Ishikawa (cell line): ENCODE measurements around the gene SLC39A13.

Experiments
- CEBPB ChIP-seq: IDR thresholded peaks from 2 replicates; pipeline ENCODE4 v1.6.1; 2012
- CREB1 ChIP-seq: IDR thresholded peaks from 2 replicates; pipeline ENCODE4 v1.6.1; 2012; ENCODE audit warnings: low read depth
- EP300 ChIP-seq: IDR thresholded peaks from 2 replicates; pipeline ENCODE4 v1.6.1; 2012; ENCODE audit warnings: borderline replicate concordance
- FOXM1 ChIP-seq: IDR thresholded peaks from 2 replicates; pipeline ENCODE4 v1.6.1; 2012; ENCODE audit warnings: low read depth, borderline replicate concordance
- RAD21 ChIP-seq: IDR thresholded peaks from 2 replicates; pipeline ENCODE4 v1.6.1; 2012; ENCODE audit warnings: low read depth
- TEAD4 ChIP-seq: IDR thresholded peaks from 2 replicates; pipeline ENCODE4 v1.6.1; 2012
- TF ChIP-seq, protein P1 (sequence below): IDR thresholded peaks from 2 replicates; pipeline ENCODE4 v1.6.1; 2012; ENCODE audit warnings: low read depth, mild to moderate bottlenecking
- TF ChIP-seq, protein P2 (sequence below): IDR thresholded peaks from 2 replicates; pipeline ENCODE4 v1.6.1; 2012

DNA sequence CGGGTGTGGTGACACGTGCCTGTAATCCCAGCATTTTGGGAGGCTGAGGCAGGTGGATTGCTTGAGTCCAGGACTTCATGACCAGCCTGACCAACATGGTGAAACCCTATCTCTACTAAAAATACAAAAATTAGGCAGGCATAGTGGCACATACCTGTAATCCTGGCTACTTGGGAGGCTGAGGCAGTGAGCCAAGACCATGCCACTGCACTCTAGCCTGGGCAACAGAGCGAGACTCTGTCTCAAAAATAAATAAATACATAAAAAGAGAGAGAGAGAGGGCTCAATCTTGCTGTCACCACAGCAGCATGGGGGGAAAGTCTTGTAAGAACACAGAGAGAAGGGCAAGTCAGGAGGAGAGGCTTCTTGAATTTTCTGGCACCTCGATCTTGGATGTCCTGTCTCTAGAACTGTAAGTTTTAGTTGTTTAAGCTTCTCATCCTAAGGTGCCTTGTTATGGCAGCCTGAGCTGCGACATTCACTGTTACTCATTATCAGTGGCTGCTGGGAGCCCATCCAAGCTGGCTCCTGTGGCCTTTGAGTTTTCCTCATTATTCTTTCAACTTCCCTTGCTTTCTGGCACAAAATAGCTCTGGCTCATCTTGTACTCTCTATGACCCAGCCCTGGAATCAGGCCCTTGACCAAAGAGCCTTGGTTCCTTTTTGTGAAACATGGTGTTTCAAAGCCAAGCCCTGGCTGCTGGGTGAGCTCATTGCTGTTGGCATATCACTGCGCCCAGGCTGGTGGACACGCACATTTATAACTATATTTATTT lies 25.8 kb downstream of the SLC39A13 start:
- no peak for TF ChIP-seq CEBPB
- no peak for TF ChIP-seq RAD21
- TF ChIP-seq, protein P1, sequence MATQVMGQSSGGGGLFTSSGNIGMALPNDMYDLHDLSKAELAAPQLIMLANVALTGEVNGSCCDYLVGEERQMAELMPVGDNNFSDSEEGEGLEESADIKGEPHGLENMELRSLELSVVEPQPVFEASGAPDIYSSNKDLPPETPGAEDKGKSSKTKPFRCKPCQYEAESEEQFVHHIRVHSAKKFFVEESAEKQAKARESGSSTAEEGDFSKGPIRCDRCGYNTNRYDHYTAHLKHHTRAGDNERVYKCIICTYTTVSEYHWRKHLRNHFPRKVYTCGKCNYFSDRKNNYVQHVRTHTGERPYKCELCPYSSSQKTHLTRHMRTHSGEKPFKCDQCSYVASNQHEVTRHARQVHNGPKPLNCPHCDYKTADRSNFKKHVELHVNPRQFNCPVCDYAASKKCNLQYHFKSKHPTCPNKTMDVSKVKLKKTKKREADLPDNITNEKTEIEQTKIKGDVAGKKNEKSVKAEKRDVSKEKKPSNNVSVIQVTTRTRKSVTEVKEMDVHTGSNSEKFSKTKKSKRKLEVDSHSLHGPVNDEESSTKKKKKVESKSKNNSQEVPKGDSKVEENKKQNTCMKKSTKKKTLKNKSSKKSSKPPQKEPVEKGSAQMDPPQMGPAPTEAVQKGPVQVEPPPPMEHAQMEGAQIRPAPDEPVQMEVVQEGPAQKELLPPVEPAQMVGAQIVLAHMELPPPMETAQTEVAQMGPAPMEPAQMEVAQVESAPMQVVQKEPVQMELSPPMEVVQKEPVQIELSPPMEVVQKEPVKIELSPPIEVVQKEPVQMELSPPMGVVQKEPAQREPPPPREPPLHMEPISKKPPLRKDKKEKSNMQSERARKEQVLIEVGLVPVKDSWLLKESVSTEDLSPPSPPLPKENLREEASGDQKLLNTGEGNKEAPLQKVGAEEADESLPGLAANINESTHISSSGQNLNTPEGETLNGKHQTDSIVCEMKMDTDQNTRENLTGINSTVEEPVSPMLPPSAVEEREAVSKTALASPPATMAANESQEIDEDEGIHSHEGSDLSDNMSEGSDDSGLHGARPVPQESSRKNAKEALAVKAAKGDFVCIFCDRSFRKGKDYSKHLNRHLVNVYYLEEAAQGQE = no peak
- TF ChIP-seq FOXM1 = no peak
- TF ChIP-seq, protein P2, sequence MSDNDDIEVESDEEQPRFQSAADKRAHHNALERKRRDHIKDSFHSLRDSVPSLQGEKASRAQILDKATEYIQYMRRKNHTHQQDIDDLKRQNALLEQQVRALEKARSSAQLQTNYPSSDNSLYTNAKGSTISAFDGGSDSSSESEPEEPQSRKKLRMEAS = no peak
- TF ChIP-seq TEAD4 = no peak
- no peak for TF ChIP-seq CREB1
- no peak for TF ChIP-seq EP300
